ENCODE measurements around the gene C2CD3.

Gene C2CD3

DNA sequence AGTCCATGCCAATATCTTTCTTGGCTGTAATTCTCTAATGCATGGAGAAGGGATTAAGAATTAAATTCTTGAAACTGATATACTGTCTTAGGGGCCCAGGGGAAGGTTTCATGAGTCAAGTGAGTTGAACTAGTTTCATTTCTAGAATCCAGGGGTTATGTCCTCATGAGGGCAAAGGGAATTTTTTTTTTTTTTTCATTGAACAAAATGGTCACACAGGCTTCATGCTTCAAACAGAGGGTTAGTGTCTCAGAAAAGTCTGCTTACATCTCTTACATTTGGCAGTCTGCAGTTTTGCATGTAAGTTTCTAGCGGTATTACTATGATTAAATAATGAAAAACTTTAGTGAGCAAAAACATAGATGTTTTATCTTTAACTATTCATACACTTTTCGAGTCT is 33.2 kb upstream of the C2CD3 start:
- Histone ChIP-seq H4K20me1 (ENCODE audit: insufficient read depth) (no peaks in the 10 kb centered on the region), H2AFZ (ENCODE audit: low read depth) (no peak overlapping the region), H3K27ac (no peak overlapping the region), H3K9ac (no peak overlapping the region), H3K27me3 (ENCODE audit: insufficient read depth, low read depth) (no peaks in the 10 kb centered on the region), H3K4me3 (IDR thresholded peaks at IDR 0.05; ENCODE audit: insufficient read depth, low read depth, low read length) (no peak overlapping the region), H3K4me2 (peak overlapping the region; percentile 2; the same call in 1 of the 2 replicates), H3K36me3 (ENCODE audit: insufficient read depth) (no peaks in the 10 kb centered on the region), H3K4me1 (ENCODE audit: low read depth, poor library complexity, severe bottlenecking) (peaks cover 21% of the 10 kb centered on the region), H3K79me2 (ENCODE audit: insufficient read depth, low read depth) (0 out of 2 replicates have a peak, but pooled peaks cover 3% of the 10 kb centered on the region)
- TF ChIP-seq, protein P1, sequence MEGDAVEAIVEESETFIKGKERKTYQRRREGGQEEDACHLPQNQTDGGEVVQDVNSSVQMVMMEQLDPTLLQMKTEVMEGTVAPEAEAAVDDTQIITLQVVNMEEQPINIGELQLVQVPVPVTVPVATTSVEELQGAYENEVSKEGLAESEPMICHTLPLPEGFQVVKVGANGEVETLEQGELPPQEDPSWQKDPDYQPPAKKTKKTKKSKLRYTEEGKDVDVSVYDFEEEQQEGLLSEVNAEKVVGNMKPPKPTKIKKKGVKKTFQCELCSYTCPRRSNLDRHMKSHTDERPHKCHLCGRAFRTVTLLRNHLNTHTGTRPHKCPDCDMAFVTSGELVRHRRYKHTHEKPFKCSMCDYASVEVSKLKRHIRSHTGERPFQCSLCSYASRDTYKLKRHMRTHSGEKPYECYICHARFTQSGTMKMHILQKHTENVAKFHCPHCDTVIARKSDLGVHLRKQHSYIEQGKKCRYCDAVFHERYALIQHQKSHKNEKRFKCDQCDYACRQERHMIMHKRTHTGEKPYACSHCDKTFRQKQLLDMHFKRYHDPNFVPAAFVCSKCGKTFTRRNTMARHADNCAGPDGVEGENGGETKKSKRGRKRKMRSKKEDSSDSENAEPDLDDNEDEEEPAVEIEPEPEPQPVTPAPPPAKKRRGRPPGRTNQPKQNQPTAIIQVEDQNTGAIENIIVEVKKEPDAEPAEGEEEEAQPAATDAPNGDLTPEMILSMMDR (conservative IDR thresholded peaks at IDR 0.05; ENCODE audit: low read depth, low read length), result no peak

DNA sequence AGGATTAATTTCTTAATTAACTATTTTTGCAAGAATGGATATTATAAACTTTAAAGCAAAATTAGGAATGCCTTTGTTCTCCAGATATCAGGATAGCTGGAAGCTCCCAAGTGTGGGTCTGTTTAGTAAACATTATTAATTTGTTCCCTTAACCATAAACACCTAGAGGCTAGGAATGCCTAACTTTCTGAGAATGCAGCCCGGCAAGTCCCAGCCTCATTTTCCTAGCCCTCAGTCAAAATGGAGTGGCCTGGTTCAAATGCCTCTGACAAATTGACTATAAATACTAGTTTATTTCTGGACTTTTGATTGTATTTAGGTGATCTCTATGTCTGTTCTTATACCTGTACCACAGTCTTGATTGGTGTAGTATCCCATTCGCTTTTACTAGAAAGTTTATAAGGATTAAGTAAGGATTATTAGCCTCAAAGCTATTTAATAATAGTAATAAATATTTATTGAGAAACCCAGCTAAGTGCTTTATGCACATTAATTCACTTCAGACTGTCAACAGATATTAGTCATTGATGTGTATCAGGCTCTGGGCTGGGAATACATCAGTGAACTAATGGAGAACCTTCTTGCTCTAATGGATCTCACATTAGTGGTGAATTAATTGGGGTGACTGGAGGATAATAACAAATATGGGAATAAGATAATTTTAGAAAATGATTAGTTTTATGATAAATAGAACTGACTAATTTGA is 26.1 kb upstream of the C2CD3 start:
- no peaks in the 10 kb centered on the region for H3K4me1 ChIP-seq (ENCODE audit: low read depth, poor library complexity, severe bottlenecking)
- H3K27me3 ChIP-seq (ENCODE audit: insufficient read depth, low read depth), result no peaks in the 10 kb centered on the region
- H2AFZ ChIP-seq (ENCODE audit: low read depth), result no peak overlapping the region
- TF ChIP-seq, protein P1 (conservative IDR thresholded peaks at IDR 0.05; ENCODE audit: low read depth, low read length), result no peak
- H3K9ac ChIP-seq, result no peak overlapping the region
- H3K27ac ChIP-seq, result no peak overlapping the region
- H4K20me1 ChIP-seq (ENCODE audit: insufficient read depth), result no peaks in the 10 kb centered on the region
- H3K79me2 ChIP-seq (ENCODE audit: insufficient read depth, low read depth), result 0 out of 2 replicates have a peak, but pooled peaks cover 4% of the 10 kb centered on the region
- H3K4me3 ChIP-seq (IDR thresholded peaks at IDR 0.05; ENCODE audit: insufficient read depth, low read depth, low read length), result no peak overlapping the region
- no peaks in the 10 kb centered on the region for H3K36me3 ChIP-seq (ENCODE audit: insufficient read depth)
- H3K4me2 ChIP-seq, result no peak overlapping the region

DNA sequence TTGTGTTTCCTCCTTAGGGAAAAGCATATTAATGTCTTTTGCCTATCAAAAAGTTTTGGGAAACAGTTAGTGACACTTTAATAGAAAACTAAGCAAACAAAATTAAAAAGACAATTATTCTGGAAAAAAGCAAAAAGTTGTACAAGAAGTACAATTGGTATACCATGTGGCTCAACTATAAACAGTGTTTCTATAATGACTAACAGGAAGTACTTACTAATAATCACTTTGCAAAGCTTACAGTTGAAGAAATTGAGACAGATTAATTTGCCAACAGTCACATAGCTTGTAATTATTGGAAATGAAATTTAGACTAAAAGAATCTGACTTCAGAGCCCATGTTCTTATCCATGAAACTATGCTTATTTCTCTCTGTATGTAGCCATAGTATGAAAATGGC is 25.0 kb upstream of the C2CD3 start:
- Histone ChIP-seq H3K79me2 (ENCODE audit: insufficient read depth, low read depth) (0 out of 2 replicates have a peak, but pooled peaks cover 4% of the 10 kb centered on the region), H3K4me1 (ENCODE audit: low read depth, poor library complexity, severe bottlenecking) (peaks cover 2% of the 10 kb centered on the region)
- TF ChIP-seq, protein P1 (conservative IDR thresholded peaks at IDR 0.05; ENCODE audit: low read depth, low read length), result no peak

DNA sequence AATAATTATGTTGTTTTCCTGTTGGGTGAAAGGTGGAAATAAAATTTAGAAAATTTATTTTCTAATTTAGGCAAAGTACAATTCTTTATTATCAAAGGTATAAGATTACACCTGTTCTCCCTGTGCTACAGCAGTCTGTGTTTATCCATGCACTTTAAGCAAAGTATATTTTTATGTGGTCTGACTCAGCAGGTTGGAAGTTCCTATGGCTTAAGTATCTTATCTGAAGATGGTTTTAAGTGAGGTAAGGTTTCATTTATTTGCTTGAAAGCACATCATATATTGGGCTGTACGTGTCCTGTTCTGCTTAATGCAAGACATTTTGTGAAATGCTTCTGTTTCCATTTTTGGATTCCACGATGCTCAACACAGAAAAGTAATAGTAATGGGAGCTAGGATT is 14.9 kb upstream of the C2CD3 start:
- H3K27ac ChIP-seq, result peak overlapping the region; percentile 57
- TF ChIP-seq, protein P1 (conservative IDR thresholded peaks at IDR 0.05; ENCODE audit: low read depth, low read length), result no peak
- H3K36me3 ChIP-seq (ENCODE audit: insufficient read depth), result no peaks in the 10 kb centered on the region
- peaks cover 67% of the 10 kb centered on the region for H3K4me1 ChIP-seq (ENCODE audit: low read depth, poor library complexity, severe bottlenecking)
- H3K4me3 ChIP-seq (IDR thresholded peaks at IDR 0.05; ENCODE audit: insufficient read depth, low read depth, low read length), result no peak overlapping the region
- H3K79me2 ChIP-seq (ENCODE audit: insufficient read depth, low read depth), result no peaks in the 10 kb centered on the region
- peak overlapping the region; percentile 73 for H3K4me2 ChIP-seq
- H4K20me1 ChIP-seq (ENCODE audit: insufficient read depth), result peaks cover 4% of the 10 kb centered on the region; the same call in 1 of the 2 replicates
- peak overlapping the region; percentile 13; the same call in 1 of the 2 replicates for H3K9ac ChIP-seq
- H2AFZ ChIP-seq (ENCODE audit: low read depth), result no peak overlapping the region
- H3K27me3 ChIP-seq (ENCODE audit: insufficient read depth, low read depth), result no peaks in the 10 kb centered on the region

More for the DNA sequence above, 25.0 kb upstream of the C2CD3 start:
- Histone ChIP-seq H3K4me2 (no peak overlapping the region), H3K9ac (no peak overlapping the region), H3K27me3 (ENCODE audit: insufficient read depth, low read depth) (no peaks in the 10 kb centered on the region), H3K27ac (no peak overlapping the region), H2AFZ (ENCODE audit: low read depth) (no peak overlapping the region), H4K20me1 (ENCODE audit: insufficient read depth) (no peaks in the 10 kb centered on the region), H3K4me3 (IDR thresholded peaks at IDR 0.05; ENCODE audit: insufficient read depth, low read depth, low read length) (no peak overlapping the region), H3K36me3 (ENCODE audit: insufficient read depth) (no peaks in the 10 kb centered on the region)

Data from KMS-11 (cell line).